Gastroesophageal sphincter (tissue), 3 donors: Measurements from ENCODE around the gene ZMIZ1.

ENCODE experiments used
- CTCF ChIP-seq, 4 experiments: fragments of 200-600 bp in 2 of 4; fragments of 450-650 bp in 2 of 4; sonication (generic) in 1 of 4; IDR thresholded peaks; one replicate each; pipeline ENCODE4 v1.5.1; 2017 to 2019; ENCODE audit warnings: antibody characterized with exemption in 4 of 4, mild to moderate bottlenecking in 2 of 4, moderate library complexity in 2 of 4
- POLR2A ChIP-seq, 2 donors: fragments of 450-650 bp; IDR thresholded peaks; one replicate each; pipeline ENCODE4 v1.6.1; 2017; ENCODE audit warnings: antibody characterized with exemption in 2 of 2, mild to moderate bottlenecking in 2 of 2, moderate library complexity in 1 of 2
- POLR2AphosphoS5 ChIP-seq: sonication (generic); formaldehyde crosslinking; IDR thresholded peaks from one replicate; pipeline ENCODE4 v1.6.1; 2017; ENCODE audit warnings: antibody characterized with exemption

DNA sequence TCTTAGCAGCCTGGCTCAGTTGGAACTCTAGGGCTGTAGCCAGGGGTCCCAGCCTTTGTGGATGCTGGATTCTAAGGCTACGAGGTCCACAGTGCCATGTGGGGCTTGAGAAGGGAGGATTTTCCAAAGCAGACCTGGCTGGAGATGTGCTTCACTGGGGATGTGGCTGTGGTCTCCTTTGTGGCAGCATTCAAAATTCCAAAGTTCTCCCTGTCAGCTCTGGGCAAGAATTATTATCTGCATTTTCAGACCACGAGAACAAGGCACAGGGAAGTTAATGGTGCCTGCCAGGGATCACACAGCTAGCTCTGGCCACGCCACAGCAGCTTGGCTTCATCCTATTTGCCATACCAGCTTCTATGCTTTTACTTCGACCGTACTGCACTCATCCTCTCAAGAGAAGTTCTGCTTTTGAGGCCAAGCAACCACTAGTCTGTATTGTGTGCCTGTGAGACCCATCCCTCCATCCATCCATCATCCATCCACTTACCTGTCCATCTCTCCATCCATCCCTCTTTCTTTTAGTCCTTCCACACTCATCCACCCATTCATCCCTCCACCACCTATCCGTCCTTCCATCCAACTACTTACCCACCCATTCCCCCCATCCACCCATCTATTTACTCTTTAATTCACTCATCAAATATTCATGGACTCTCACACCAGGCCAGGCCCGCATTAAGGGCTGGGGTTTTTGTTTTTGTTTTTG is 71.5 kb downstream of the ZMIZ1 start:
- TF ChIP-seq POLR2AphosphoS5 (no peak), CTCF (IDR thresholded peaks at IDR 0.05) (no peak), POLR2A (IDR thresholded peaks at IDR 0.05) (no peak)
